Heart left ventricle (tissue), 13 donors: ENCODE measurements around the gene SIPA1L2.

Experiments
- CTCF ChIP-seq, 12 donors: fragments of 200-600 bp; sonication (generic) in 4 of 12; IDR thresholded peaks; one replicate each; pipeline versions ENCODE4 v1.5.0 to v1.8.0; 2018 to 2022; ENCODE audit warnings: antibody characterized with exemption in 12 of 12, mild to moderate bottlenecking in 5 of 12
- POLR2A ChIP-seq, 2 donors: fragments of 450-650 bp; IDR thresholded peaks; one replicate each; pipeline ENCODE4 v1.6.1; 2017; ENCODE audit warnings: antibody characterized with exemption in 2 of 2, mild to moderate bottlenecking in 2 of 2, moderate library complexity in 2 of 2
- donor health status: ischemic (EF 13 %, LVEDD 7.1; RV severe dilation, severe dysfunction).
- donor health status: DM: no; HTN: yes; CAD: no.
- donor health status: DM: no; HTN: no; CAD: no.
- donor health status: ischemic (EF 25% LVEDD 6.9; RV normal size, moderate dysfunction).
- donor health status: ischemic (EF 25% LVEDD 5.7; RV mildly dilated, moderate dysfunction).
- donor health status: ischemic (EF 35%, LVEDD 5.7; RV mildly dilated, moderate dysfunction).
- donor health status: nonischemic (EF 11% LVEDD 7.7; RV severe dilation, severe dysfunction).
- donor health status: DM: yes; HTN: yes; CAD: no.
- donor health status: PGD.
- donor health status: ischemic (EF 29% LVEDD 5.4; RV normal size, mild dysfunction).
- donor health status: nonischemic (EF 23%, LVEDD 6.1; RV moderate dilation, normal function).

GRCh38 chr1:232593717-232594502, 36.0 kb downstream of the SIPA1L2 start:
- TF ChIP-seq CTCF (IDR thresholded peaks at IDR 0.05) (no peak), POLR2A (IDR thresholded peaks at IDR 0.05) (no peak)
